Ecto neural progenitor cell (in vitro differentiated cells): ENCODE measurements around the gene FAM72D.
"Not testable (repeated sequence)": the region's sequence is repeated elsewhere in the genome, so short reads cannot be mapped to it uniquely, and the experiment has no call there.

Experiments used
- DNase-seq: peaks from one replicate; pipeline ENCODE4 v3.0.0-alpha.2; 2018; ENCODE audit warnings: low spot score

FAM72D gene

GRCh38 chr1:145146308-145146707, 50.5 kb downstream of the FAM72D start:
- not testable (repeated sequence) for DNase-seq

DNA sequence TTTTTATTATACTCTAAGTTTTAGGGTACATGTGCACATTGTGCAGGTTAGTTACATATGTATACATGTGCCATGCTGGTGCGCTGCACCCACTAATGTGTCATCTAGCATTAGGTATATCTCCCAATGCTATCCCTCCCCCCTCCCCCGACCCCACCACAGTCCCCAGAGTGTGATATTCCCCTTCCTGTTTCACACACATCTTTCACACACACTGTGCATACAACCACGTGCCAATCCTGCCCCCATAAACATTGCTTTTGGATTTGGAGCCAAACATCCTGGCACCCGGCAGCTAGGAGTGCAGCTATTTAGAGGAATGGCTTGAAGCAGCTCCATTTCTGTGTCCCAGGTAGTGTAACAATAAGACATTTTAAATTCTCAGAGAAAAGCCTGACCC, 51.4 kb downstream of the FAM72D start:
- DNase-seq, result not testable (repeated sequence)

DNA sequence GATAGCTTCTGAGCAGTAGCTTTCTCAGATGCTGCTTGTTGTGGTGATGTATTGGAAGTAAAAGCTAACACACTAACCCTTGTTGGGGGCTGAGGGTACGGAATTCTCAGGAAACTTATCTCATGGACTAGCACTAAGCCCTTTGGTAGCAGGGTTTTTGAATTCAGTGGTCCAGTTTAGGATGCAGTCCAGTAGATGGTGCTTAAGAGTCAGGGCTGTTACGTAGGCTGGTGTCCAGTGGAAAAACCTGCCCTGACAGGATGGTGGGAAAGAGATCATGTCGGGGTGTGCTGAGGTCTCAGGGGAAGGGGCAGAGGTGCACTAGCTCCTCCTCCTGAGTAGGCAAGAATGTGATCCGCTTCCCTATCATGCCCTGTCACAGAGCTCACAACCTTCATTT, 59.6 kb downstream of the FAM72D start:
- not testable (repeated sequence) for DNase-seq

DNA sequence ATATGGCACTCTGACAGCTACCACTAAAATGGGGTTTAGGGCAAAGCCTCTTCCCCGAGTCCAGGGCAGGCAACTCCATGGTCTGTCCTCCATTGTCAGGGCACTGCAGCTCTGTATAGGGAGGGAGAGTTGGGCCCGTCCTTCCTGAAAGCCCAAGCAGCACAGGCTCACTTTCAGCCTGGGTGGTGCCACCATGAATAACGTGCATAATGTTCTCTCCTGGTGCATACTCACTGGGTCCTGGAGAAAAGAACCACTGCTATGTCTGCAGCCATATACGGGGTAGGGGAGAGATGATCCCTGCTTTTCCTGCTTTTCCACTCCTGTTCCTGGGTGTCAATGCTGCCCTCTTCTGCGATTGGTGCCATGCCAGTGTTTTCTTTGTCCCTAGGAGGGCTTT, 60.1 kb downstream of the FAM72D start:
- DNase-seq, result peak; percentile 38

GRCh38 chr1:145156891-145157610, 61.3 kb downstream of the FAM72D start:
- peak; percentile 62 for DNase-seq

DNA sequence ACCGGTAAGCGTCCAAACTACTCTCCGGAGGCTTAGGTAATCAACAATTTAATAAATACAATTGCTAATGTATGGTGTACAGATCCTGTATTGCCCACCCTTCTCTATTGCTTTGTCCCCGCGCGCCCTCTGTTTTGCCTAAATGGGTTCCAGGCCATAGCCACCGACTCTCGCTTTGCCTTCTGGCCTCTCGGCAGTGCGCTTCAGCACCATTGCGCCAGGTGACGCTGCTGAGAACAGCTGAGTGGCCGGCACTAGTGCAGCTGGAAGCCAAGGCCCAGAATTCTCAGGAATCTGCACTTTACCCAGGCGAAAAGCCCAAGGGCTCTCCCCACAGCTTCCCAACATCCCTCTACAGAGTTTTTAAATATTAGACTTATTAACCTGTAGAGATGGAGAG, 61.9 kb downstream of the FAM72D start:
- DNase-seq, result not testable (repeated sequence)

- not testable (repeated sequence) for DNase-seq
These were observed 65.4 kb downstream of the FAM72D start for GRCh38 chr1:145161046-145161752.
